Gastrocnemius medialis (tissue), 4 donors: ENCODE measurements around the gene CRYGB. TPM values are rescaled to one million over a fixed set of nuclear protein-coding genes. Genes with fewer than 3 reads are reported as not detected.

ENCODE experiments used
- ATAC-seq, 2 donors: fragments of 150-250 bp; one replicate each; pipeline ENCODE4 v1.9.1; 2016
- DNase-seq, 2 donors: peaks; one replicate each; pipeline ENCODE4 v3.0.0-alpha.2; 2019
- H3K27ac ChIP-seq, 4 donors: fragments of 200-600 bp; sonication (generic); 1 replicate in 1 of 4; 2 replicates in 3 of 4; pipeline ENCODE4 v1.5.1; 2016 to 2018; ENCODE audit warnings: mild to moderate bottlenecking in 2 of 4, moderate library complexity in 1 of 4
- H3K27me3 ChIP-seq, 3 donors: fragments of 200-600 bp; sonication (generic) in 2 of 3; 1 replicate in 1 of 3; 2 replicates in 2 of 3; pipeline versions ENCODE4 v1.5.1 to v1.6.0; 2016 to 2019; ENCODE audit warnings: mild to moderate bottlenecking in 1 of 3, moderate library complexity in 1 of 3
- H3K36me3 ChIP-seq, 2 donors: fragments of 200-600 bp; sonication (generic) in 1 of 2; one replicate each; pipeline ENCODE4 v1.5.1; 2017 to 2018
- H3K4me1 ChIP-seq, 2 donors: fragments of 200-600 bp; sonication (generic) in 1 of 2; one replicate each; pipeline ENCODE4 v1.5.1; 2016 to 2017; ENCODE audit warnings: mild to moderate bottlenecking in 2 of 2
- H3K4me3 ChIP-seq, 4 donors: fragments of 200-600 bp; sonication (generic) in 3 of 4; 1 replicate in 1 of 4; 2 replicates in 3 of 4; pipeline ENCODE4 v1.5.1; 2016 to 2019; ENCODE audit warnings: mild to moderate bottlenecking in 2 of 4
- H3K9me3 ChIP-seq, 3 donors: fragments of 200-600 bp; sonication (generic) in 2 of 3; 1 replicate in 1 of 3; 2 replicates in 2 of 3; pipeline ENCODE4 v1.5.1; 2016 to 2019
- POLR2A ChIP-seq, 2 donors: fragments of 450-650 bp; IDR thresholded peaks; one replicate each; pipeline ENCODE4 v1.6.1; 2017; ENCODE audit warnings: antibody characterized with exemption in 2 of 2, mild to moderate bottlenecking in 2 of 2, moderate library complexity in 2 of 2
- in situ Hi-C, 4 donors: fragments of 200-750 bp; cut with MboI; loops; one replicate each; pipeline versions ENCODE4 v1.15.0 to v1.8.0; 2017; ENCODE audit warnings: low sequenced_read_pairs in 4 of 4
- intact Hi-C: fragments of 100-400 bp; cut with DNase I; formaldehyde crosslinking; loops from one replicate; pipeline ENCODE4 v1.15.1; 2023; ENCODE audit warnings: low total_unique reads
- total RNA-seq, 4 donors: library from RNA; depleted of rRNA; stranded (reverse); fragments of >200 nt; gene quantifications; one replicate each; pipeline versions ENCODE4 v1.1.0 to v1.2.3, GENCODE V29; 2016
- TF ChIP-seq, protein P1 (sequence below), 5 experiments: fragments of 450-650 bp in 3 of 5; fragments of 200-600 bp in 2 of 5; sonication (generic) in 2 of 5; IDR thresholded peaks in 4 of 5; conservative IDR thresholded peaks in 1 of 5; 1 replicate in 4 of 5; 2 replicates in 1 of 5; pipeline ENCODE4 v1.5.1; 2016 to 2019; ENCODE audit warnings: antibody characterized with exemption in 5 of 5, mild to moderate bottlenecking in 3 of 5, moderate library complexity in 3 of 5

Gene CRYGB
- total RNA-seq, 4 donors from 2014 or later = not detected

DNA sequence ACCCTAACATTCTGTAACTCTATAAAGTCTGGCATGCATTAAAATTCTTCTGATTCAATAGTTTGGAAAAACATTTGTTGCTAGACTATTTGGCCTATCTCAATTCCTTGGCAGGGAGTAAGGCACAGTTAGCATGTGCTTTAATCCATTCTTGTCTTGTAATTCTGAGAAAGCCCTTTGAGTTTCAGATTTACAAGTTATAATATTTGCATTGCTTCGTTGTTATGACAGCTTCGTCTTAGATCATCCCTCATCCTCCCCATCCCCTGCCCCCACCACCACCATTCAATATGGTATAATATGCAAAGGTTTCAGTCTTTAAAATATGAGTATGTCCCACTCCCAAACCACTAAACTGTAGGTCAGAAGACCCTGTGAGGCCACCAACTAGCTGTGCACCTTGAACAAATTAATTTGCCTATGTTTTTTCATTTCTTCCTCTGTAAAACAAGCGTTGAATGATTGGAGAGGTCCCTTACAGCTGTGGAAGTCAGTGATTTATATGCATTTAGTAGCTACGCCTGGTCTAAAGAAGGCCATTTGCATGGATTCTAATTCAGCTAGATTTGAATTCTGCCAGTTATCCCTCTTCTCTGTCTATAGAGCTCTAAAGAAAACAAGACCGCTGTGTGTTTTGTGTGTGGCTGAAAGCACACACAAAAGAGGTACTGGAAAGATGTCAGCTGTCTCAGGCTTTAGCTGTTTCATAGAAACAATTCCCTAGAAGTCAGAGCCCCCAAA, 43.3 kb upstream of the CRYGB start:
- ATAC-seq (no peak), DNase-seq (no peak)
- H3K4me3 ChIP-seq = no peak overlapping the region
- no peaks in the 10 kb centered on the region for H3K9me3 ChIP-seq
- no peaks in the 10 kb centered on the region for H3K4me1 ChIP-seq
- no peak overlapping the region for H3K27ac ChIP-seq
- in situ Hi-C loops (no loop called here), intact Hi-C loops (no loop called here)
- no peak for TF ChIP-seq POLR2A (IDR thresholded peaks at IDR 0.05)
- TF ChIP-seq, protein P1, sequence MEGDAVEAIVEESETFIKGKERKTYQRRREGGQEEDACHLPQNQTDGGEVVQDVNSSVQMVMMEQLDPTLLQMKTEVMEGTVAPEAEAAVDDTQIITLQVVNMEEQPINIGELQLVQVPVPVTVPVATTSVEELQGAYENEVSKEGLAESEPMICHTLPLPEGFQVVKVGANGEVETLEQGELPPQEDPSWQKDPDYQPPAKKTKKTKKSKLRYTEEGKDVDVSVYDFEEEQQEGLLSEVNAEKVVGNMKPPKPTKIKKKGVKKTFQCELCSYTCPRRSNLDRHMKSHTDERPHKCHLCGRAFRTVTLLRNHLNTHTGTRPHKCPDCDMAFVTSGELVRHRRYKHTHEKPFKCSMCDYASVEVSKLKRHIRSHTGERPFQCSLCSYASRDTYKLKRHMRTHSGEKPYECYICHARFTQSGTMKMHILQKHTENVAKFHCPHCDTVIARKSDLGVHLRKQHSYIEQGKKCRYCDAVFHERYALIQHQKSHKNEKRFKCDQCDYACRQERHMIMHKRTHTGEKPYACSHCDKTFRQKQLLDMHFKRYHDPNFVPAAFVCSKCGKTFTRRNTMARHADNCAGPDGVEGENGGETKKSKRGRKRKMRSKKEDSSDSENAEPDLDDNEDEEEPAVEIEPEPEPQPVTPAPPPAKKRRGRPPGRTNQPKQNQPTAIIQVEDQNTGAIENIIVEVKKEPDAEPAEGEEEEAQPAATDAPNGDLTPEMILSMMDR (IDR thresholded peaks at IDR 0.05 in 4 of 5, conservative IDR thresholded peaks at IDR 0.05 in 1 of 5) = no peak
- peaks cover 0 to 7% (median 5%) of the 10 kb centered on the region in 3 donors for H3K27me3 ChIP-seq
- H3K36me3 ChIP-seq = no peaks in the 10 kb centered on the region

- H3K4me3 ChIP-seq = no peak overlapping the region
- H3K27me3 ChIP-seq = peaks cover 0 to 10% (median 5%) of the 10 kb centered on the region in 3 donors
- H3K4me1 ChIP-seq = no peaks in the 10 kb centered on the region
- DNase-seq (no peak), ATAC-seq (no peak)
- in situ Hi-C loops = no loop called here
- H3K27ac ChIP-seq = no peak overlapping the region
- H3K36me3 ChIP-seq = no peaks in the 10 kb centered on the region
- H3K9me3 ChIP-seq = no peaks in the 10 kb centered on the region
- intact Hi-C loops = no loop called here
- no peak for TF ChIP-seq POLR2A (IDR thresholded peaks at IDR 0.05)
- TF ChIP-seq, protein P1 (IDR thresholded peaks at IDR 0.05 in 4 of 5, conservative IDR thresholded peaks at IDR 0.05 in 1 of 5) = no peak
These were observed 40.9 kb upstream of the CRYGB start for GRCh38 chr2:208186893-208187292.

- intact Hi-C loops (no loop called here), in situ Hi-C loops (no loop called here)
- TF ChIP-seq, protein P1 (IDR thresholded peaks at IDR 0.05 in 4 of 5, conservative IDR thresholded peaks at IDR 0.05 in 1 of 5) = no peak
- no peak for TF ChIP-seq POLR2A (IDR thresholded peaks at IDR 0.05)
- Histone ChIP-seq H3K9me3 (no peaks in the 10 kb centered on the region), H3K27me3 (peaks cover 0 to 10% (median 5%) of the 10 kb centered on the region in 3 donors), H3K4me1 (no peaks in the 10 kb centered on the region), H3K36me3 (no peaks in the 10 kb centered on the region), H3K27ac (no peak overlapping the region), H3K4me3 (no peak overlapping the region)
- no peak for DNase-seq
- ATAC-seq = no peak
These were observed 40.5 kb upstream of the CRYGB start for GRCh38 chr2:208186465-208186864.

- H3K36me3 ChIP-seq = no peaks in the 10 kb centered on the region
- H3K4me3 ChIP-seq = no peak overlapping the region
- ATAC-seq (no peak), DNase-seq (no peak)
- H3K4me1 ChIP-seq = no peaks in the 10 kb centered on the region
- intact Hi-C loops (no loop called here), in situ Hi-C loops (no loop called here)
- no peak overlapping the region for H3K27ac ChIP-seq
- no peaks in the 10 kb centered on the region for H3K9me3 ChIP-seq
- TF ChIP-seq, protein P1 (IDR thresholded peaks at IDR 0.05 in 4 of 5, conservative IDR thresholded peaks at IDR 0.05 in 1 of 5) = no peak
- no peak for TF ChIP-seq POLR2A (IDR thresholded peaks at IDR 0.05)
- peaks cover 0 to 10% (median 5%) of the 10 kb centered on the region in 3 donors for H3K27me3 ChIP-seq
These were observed 38.2 kb upstream of the CRYGB start for GRCh38 chr2:208183972-208184705.
